Endothelial cell of umbilical vein (primary cell): ENCODE data around the gene ODAM. TPM values are rescaled to one million over a fixed set of nuclear protein-coding genes. Genes with fewer than 3 reads are reported as not detected.

Experiments
- BruUV-seq: library from RNA; stranded (reverse); fragments of 400-500 nt; replicated peaks from 2 replicates; lab custom pipeline; 2021; lab: Mats Ljungman, UMichigan
- CTCF ChIA-PET: fragments of 300-600, 350-600 bp; sonication (Branson Sonifier 250); formaldehyde crosslinking; loops from one replicate; lab custom pipeline; 2021; ENCODE audit warnings: antibody characterized with exemption, inconsistent platforms; lab: Charles Lee
- POLR2A ChIA-PET: fragments of 300-600, 350-600 bp; sonication (Branson Sonifier 250); formaldehyde crosslinking; loops from one replicate; lab custom pipeline; 2021; ENCODE audit warnings: antibody characterized with exemption, inconsistent platforms; lab: Charles Lee
- DNase-seq: peaks from one replicate; pipeline ENCODE4 v3.0.0-alpha.2; 2011; ENCODE audit warnings: low read depth, low spot score
- FAIRE-seq: peaks from 2 replicates; lab custom pipeline; 2011; peaks lifted over from hg19 to GRCh38; lab: Jason Lieb, UNC
- H2AFZ ChIP-seq: 2 replicates; pipeline ENCODE4 v1.6.0; 2012; ENCODE audit warnings: low read depth, low read length, control low read depth, inconsistent platforms
- H3K27ac ChIP-seq: 2 replicates; pipeline ENCODE4 v1.5.1; 2011; ENCODE audit warnings: low read depth, mild to moderate bottlenecking, control low read depth, low read length, moderate library complexity; ENCODE audit not compliant: insufficient read depth
- H3K27me3 ChIP-seq, 2 experiments: 2 replicates each; pipeline versions ENCODE4 v1.6.0 to v1.6.1; 2011; ENCODE audit warnings: low read length in 2 of 2, mixed read lengths in 1 of 2; ENCODE audit not compliant: control insufficient read depth in 2 of 2, insufficient read depth in 2 of 2
- H3K36me3 ChIP-seq, 2 experiments: 2 replicates in 1 of 2; 3 replicates in 1 of 2; pipeline ENCODE4 v1.5.1; 2011; ENCODE audit warnings: low read length in 2 of 2, mild to moderate bottlenecking in 1 of 2, moderate library complexity in 1 of 2; ENCODE audit not compliant: control insufficient read depth in 2 of 2, insufficient read depth in 2 of 2; ENCODE audit errors: extremely low read depth in 1 of 2
- H3K4me1 ChIP-seq: 3 replicates; pipeline ENCODE4 v1.5.1; 2011; ENCODE audit warnings: mild to moderate bottlenecking, low read length; ENCODE audit not compliant: control insufficient read depth, insufficient read depth; ENCODE audit errors: extremely low read depth
- H3K4me2 ChIP-seq: 2 replicates; pipeline ENCODE4 v1.6.1; 2011; ENCODE audit warnings: low read length, control low read depth, mixed read lengths; ENCODE audit not compliant: insufficient read depth
- H3K4me3 ChIP-seq, 3 experiments: fragments of 200-600 bp in 1 of 3; sonication (generic), shearing (Covaris generic) in 1 of 3; replicated peaks in 1 of 3; 2 replicates each; pipeline ENCODE4 v1.5.1; 2011 to 2016; ENCODE audit warnings: control low read depth in 3 of 3, low read length in 3 of 3, mild to moderate bottlenecking in 2 of 3, inconsistent platforms in 1 of 3, low read depth in 1 of 3, moderate library complexity in 1 of 3; ENCODE audit not compliant: insufficient read depth in 1 of 3
- H3K79me2 ChIP-seq: 2 replicates; pipeline ENCODE4 v1.6.0; 2012; ENCODE audit warnings: low read length, inconsistent platforms; ENCODE audit not compliant: control insufficient read depth, insufficient read depth
- H3K9ac ChIP-seq: replicated peaks from 2 replicates; pipeline ENCODE3; 2011; ENCODE audit warnings: low read length, control low read depth; ENCODE audit not compliant: insufficient read depth; ENCODE audit errors: extremely low read depth
- H3K9me1 ChIP-seq: replicated peaks from 3 replicates; pipeline ENCODE4 v1.6.0; 2011; ENCODE audit warnings: mild to moderate bottlenecking, low read length; ENCODE audit not compliant: control insufficient read depth, insufficient read depth; ENCODE audit errors: extremely low read depth
- H3K9me3 ChIP-seq: replicated peaks from 2 replicates; pipeline ENCODE4 v1.5.1; 2012; ENCODE audit warnings: low read length, inconsistent platforms; ENCODE audit not compliant: control insufficient read depth, insufficient read depth
- H4K20me1 ChIP-seq: replicated peaks from 2 replicates; pipeline ENCODE3; 2011; ENCODE audit warnings: mild to moderate bottlenecking, low read length; ENCODE audit not compliant: control insufficient read depth, insufficient read depth; ENCODE audit errors: extremely low read depth
- CTCF ChIP-seq, 2 donors: IDR thresholded peaks; 1 replicate in 1 of 2; 2 replicates in 1 of 2; pipeline ENCODE4 v1.5.1; 2011; ENCODE audit warnings: low read length in 2 of 2, mild to moderate bottlenecking in 2 of 2, moderate library complexity in 2 of 2, control low read depth in 1 of 2, inconsistent platforms in 1 of 2, low read depth in 1 of 2; ENCODE audit not compliant: insufficient read depth in 1 of 2; ENCODE audit errors: extremely low read depth in 1 of 2
- EZH2 ChIP-seq: IDR thresholded peaks from 2 replicates; pipeline ENCODE4 v1.6.1; 2012; ENCODE audit warnings: borderline replicate concordance, low read depth, mild to moderate bottlenecking, moderate library complexity, low read length, inconsistent platforms; ENCODE audit not compliant: severe bottlenecking
- FOS ChIP-seq: IDR thresholded peaks from 2 replicates; pipeline ENCODE4 v1.6.1; 2011; ENCODE audit warnings: mild to moderate bottlenecking, low read length, moderate library complexity, borderline replicate concordance; ENCODE audit not compliant: insufficient read depth
- GATA2 ChIP-seq: IDR thresholded peaks from 2 replicates; pipeline ENCODE4 v1.7.0; 2011; ENCODE audit warnings: low read depth, mild to moderate bottlenecking, moderate library complexity, mixed read lengths, low read length; ENCODE audit not compliant: insufficient read length, insufficient read depth
- JUN ChIP-seq: IDR thresholded peaks from 2 replicates; pipeline ENCODE4 v1.6.1; 2011; ENCODE audit warnings: borderline replicate concordance, low read depth; ENCODE audit not compliant: insufficient read length, insufficient read depth
- MAX ChIP-seq: IDR thresholded peaks from 2 replicates; pipeline ENCODE4 v1.6.1; 2011; ENCODE audit not compliant: insufficient read depth, insufficient read length
- MYC ChIP-seq: IDR thresholded peaks from one replicate; pipeline ENCODE4 v1.6.1; 2011; ENCODE audit warnings: mild to moderate bottlenecking, low read depth, low read length
- POLR2A ChIP-seq: IDR thresholded peaks from 2 replicates; pipeline ENCODE4 v1.6.1; 2012; ENCODE audit warnings: low read depth, mild to moderate bottlenecking, control low read depth, low read length
- POLR2AphosphoS5 ChIP-seq: IDR thresholded peaks from 2 replicates; pipeline ENCODE4 v1.6.1; 2012; ENCODE audit warnings: low read depth, mild to moderate bottlenecking, control low read depth, low read length, moderate library complexity; ENCODE audit not compliant: insufficient read depth
- dilution Hi-C: fragments of 300-500 bp; cut with MboI; formaldehyde crosslinking; loops from one replicate; pipeline ENCODE4 v1.15.0; 2019; ENCODE audit warnings: low sequenced_read_pairs; ENCODE audit not compliant: extremely low pct_ligation_motif_present
- intact Hi-C: fragments of 100-400 bp; cut with micrococcal nuclease; formaldehyde crosslinking; loops from one replicate; pipeline ENCODE4 v1.10.0; 2022
- polyA plus RNA-seq, 4 experiments: library from polyadenylated mRNA; depleted of rRNA in 3 of 4; stranded (reverse) in 3 of 4; unstranded in 1 of 4; fragments of >200 nt; gene quantifications; 2 replicates each; pipeline versions ENCODE4 v1.2.1 to v1.2.3, GENCODE V29; 2011 to 2012; ENCODE audit warnings: missing spikeins in 1 of 4
- total RNA-seq: library from RNA; stranded (reverse); gene quantifications from 2 replicates; pipeline ENCODE4 v1.2.3, GENCODE V29; 2021

Gene ODAM
- total and polyA plus RNA-seq, 2 donors (not counting 3 experiments of a cell fraction or from before 2014, with no cell fraction given): not detected

- no peaks in the 10 kb centered on the region for H4K20me1 ChIP-seq
- H3K4me3 ChIP-seq: no peak within 1 kb of the TSS
- CTCF ChIA-PET: no interaction called here
- POLR2A ChIA-PET: no interaction called here
- H3K4me2 ChIP-seq: no peak within 1 kb of the TSS
- H3K27me3 ChIP-seq: no peaks in the 10 kb centered on the region
- no peaks in the 10 kb centered on the region for H3K9me3 ChIP-seq
- H3K27ac ChIP-seq: no peak within 1 kb of the TSS
- no peak within 1 kb of the TSS for H2AFZ ChIP-seq
- H3K79me2 ChIP-seq: no peaks in the 10 kb centered on the region
- BruUV-seq: no TSS peak
- no peaks in the 10 kb centered on the region for H3K4me1 ChIP-seq
- TF ChIP-seq MAX (no peak), POLR2A (no peak), FOS (no peak), CTCF (IDR thresholded peaks at IDR 0.05; ENCODE audit: extremely low read depth in 1 of 2, insufficient read depth in 1 of 2, low read depth in 1 of 2, low read length in 2 of 2) (no peak), JUN (no peak), MYC (no peak), EZH2 (no peak), POLR2AphosphoS5 (no peak), GATA2 (no peak)
- no peak for FAIRE-seq
- H3K9me1 ChIP-seq: no peaks in the 10 kb centered on the region
- dilution Hi-C loops (no loop called here), intact Hi-C loops (no loop called here)
- no peaks in the 10 kb centered on the region for H3K36me3 ChIP-seq
- no peak for DNase-seq
- no peak within 1 kb of the TSS for H3K9ac ChIP-seq
Observed at GRCh38 chr4:70153937-70154336, 41.6 kb upstream of the ODAM start, which contains the start of gene PRR27. Gene PRR27 (plus strand): TSS chr4:70154237. CDS start chr4:70154376, 139 bp downstream.
